PC-9 (cell line): ENCODE measurements around the gene NELL1. TPM values are rescaled to one million over a fixed set of nuclear protein-coding genes. Genes with fewer than 3 reads are reported as not detected.

Experiments used
- BruUV-seq: library from RNA; stranded (reverse); fragments of 400-500 nt; replicated peaks from 2 replicates; lab custom pipeline; 2021; lab: Mats Ljungman, UMichigan
- CTCF ChIA-PET: fragments of 300-600 bp; sonication (Branson Sonifier 250); formaldehyde crosslinking; loops from one replicate; lab custom pipeline; 2022; ENCODE audit warnings: antibody characterized with exemption; lab: Charles Lee
- POLR2A ChIA-PET: fragments of 300-600 bp; sonication (Branson Sonifier 250); formaldehyde crosslinking; loops from one replicate; lab custom pipeline; 2022; ENCODE audit warnings: antibody characterized with exemption; ENCODE audit not compliant: unreplicated experiment; lab: Charles Lee
- DNase-seq, 2 experiments: peaks; one replicate each; pipeline versions ENCODE4 v3.0.0 to v3.0.0-alpha.2; 2015 to 2022; ENCODE audit warnings: mixed read lengths in 1 of 2
- H2AFZ ChIP-seq: fragments of 200-600 bp; sonication (generic); 2 replicates; pipeline ENCODE4 v1.8.1; 2017; ENCODE audit warnings: antibody characterized with exemption
- H3F3A ChIP-seq: fragments of 200-600 bp; sonication (generic); 2 replicates; pipeline ENCODE4 v1.8.1; 2017; ENCODE audit warnings: antibody characterized with exemption, mild to moderate bottlenecking, low read depth; ENCODE audit not compliant: insufficient read depth
- H3K27ac ChIP-seq: fragments of 200-600 bp; sonication (generic); 2 replicates; pipeline ENCODE4 v1.6.1; 2016; ENCODE audit warnings: mixed run types
- H3K27me3 ChIP-seq: fragments of 200-600 bp; sonication (generic); 2 replicates; pipeline ENCODE4 v1.6.1; 2016; ENCODE audit warnings: low read depth, mixed run types; ENCODE audit not compliant: insufficient read depth
- H3K36me3 ChIP-seq: fragments of 200-600 bp; sonication (generic); 2 replicates; pipeline ENCODE4 v1.6.1; 2016; ENCODE audit warnings: low read depth, mixed run types
- H3K4me1 ChIP-seq: fragments of 200-600 bp; sonication (generic); replicated peaks from 2 replicates; pipeline ENCODE4 v1.6.1; 2016; ENCODE audit warnings: mixed run types; ENCODE audit not compliant: insufficient read depth
- H3K4me2 ChIP-seq: fragments of 200-600 bp; sonication (generic); 2 replicates; pipeline ENCODE4 v1.6.1; 2017; ENCODE audit warnings: mixed run types
- H3K4me3 ChIP-seq: fragments of 200-600 bp; sonication (generic); 2 replicates; pipeline ENCODE4 v1.6.1; 2016; ENCODE audit warnings: mixed run types
- H3K79me2 ChIP-seq: fragments of 200-600 bp; sonication (generic); 2 replicates; pipeline ENCODE4 v1.6.1; 2017; ENCODE audit warnings: low read depth, mixed run types
- H3K9me2 ChIP-seq: fragments of 200-600 bp; sonication (generic); 2 replicates; pipeline ENCODE4 v1.8.1; 2017; ENCODE audit warnings: mild to moderate bottlenecking; ENCODE audit not compliant: insufficient read depth
- H3K9me3 ChIP-seq: fragments of 200-600 bp; sonication (generic); 2 replicates; pipeline ENCODE4 v1.8.1; 2016; ENCODE audit warnings: low read depth; ENCODE audit not compliant: insufficient read depth
- H4K20me1 ChIP-seq: fragments of 200-600 bp; sonication (generic); 2 replicates; pipeline ENCODE4 v1.8.1; 2017; ENCODE audit not compliant: insufficient read depth
- CTCF ChIP-seq: fragments of 200-600 bp; sonication (generic); conservative IDR thresholded peaks from 2 replicates; pipeline ENCODE4 v1.6.1; 2017; ENCODE audit warnings: mixed run types, antibody characterized with exemption, mild to moderate bottlenecking, moderate library complexity
- EZH2 ChIP-seq: fragments of 200-600 bp; sonication (generic); IDR thresholded peaks from 2 replicates; pipeline ENCODE4 v1.8.0; 2017; ENCODE audit warnings: antibody characterized with exemption, low read depth
- intact Hi-C: fragments of 100-400 bp; cut with micrococcal nuclease; formaldehyde crosslinking; loops from one replicate; pipeline ENCODE4 v1.10.0; 2022; ENCODE audit not compliant: unreplicated experiment
- total RNA-seq: library from RNA; stranded (reverse); gene quantifications from 2 replicates; pipeline ENCODE4 v1.2.3, GENCODE V29; 2021

Gene NELL1
- total RNA-seq, 1 experiment from 2014 or later: not detected

GRCh38 chr11:20712912-20713311, 43.5 kb downstream of the NELL1 start:
- intact Hi-C loops: no loop called here
- Histone ChIP-seq H3K9me2 (no peaks in the 10 kb centered on the region), H3K9me3 (no peaks in the 10 kb centered on the region), H3F3A (no peaks in the 10 kb centered on the region), H3K4me3 (no peak overlapping the region), H2AFZ (no peak overlapping the region), H3K27me3 (no peaks in the 10 kb centered on the region), H4K20me1 (no peaks in the 10 kb centered on the region), H3K36me3 (no peaks in the 10 kb centered on the region), H3K4me2 (no peak overlapping the region), H3K27ac (no peak overlapping the region), H3K4me1 (no peaks in the 10 kb centered on the region), H3K79me2 (no peaks in the 10 kb centered on the region)
- ChIA-PET CTCF (no interaction called here), POLR2A (no interaction called here)
- no peak for DNase-seq
- TF ChIP-seq CTCF (no peak), EZH2 (no peak)
- no TSS peak for BruUV-seq

DNA sequence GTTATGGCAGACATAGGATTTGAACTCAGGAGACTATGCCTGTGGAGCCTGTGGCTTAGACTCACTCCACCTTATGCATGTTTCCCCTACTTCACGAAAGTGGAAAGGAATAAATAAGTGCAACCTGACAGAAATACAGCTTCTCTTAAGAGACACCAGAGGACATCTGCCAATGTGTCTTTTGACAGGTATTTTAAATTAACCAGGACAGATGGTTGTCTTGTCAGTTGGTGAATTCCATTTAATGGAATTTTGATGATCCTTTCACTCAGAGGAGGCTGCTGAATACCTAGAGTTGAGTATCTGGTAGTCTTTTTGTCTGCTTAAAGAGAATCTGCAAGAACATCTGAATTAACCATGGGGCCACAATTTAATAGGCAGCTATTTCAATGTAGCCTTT, 46.1 kb downstream of the NELL1 start:
- H4K20me1 ChIP-seq: no peaks in the 10 kb centered on the region

DNA sequence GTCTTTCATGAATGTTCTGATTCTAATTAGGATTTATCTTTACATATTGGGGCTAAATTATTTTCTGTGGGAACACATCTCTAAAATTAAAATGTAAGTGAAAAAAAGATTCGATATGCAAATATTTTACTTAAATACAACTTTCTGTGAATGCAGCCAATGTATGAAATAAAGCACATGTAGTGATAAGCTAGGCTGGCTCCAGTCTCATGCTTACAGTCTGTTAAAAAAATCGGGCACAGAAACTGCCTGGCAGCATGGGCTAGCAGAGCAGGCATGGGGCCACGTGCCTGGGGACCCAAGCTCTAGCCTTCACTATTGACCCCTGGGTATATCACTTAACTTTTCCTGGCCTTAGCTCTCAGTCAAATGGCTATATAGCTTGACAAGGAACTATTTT, 46.5 kb downstream of the NELL1 start:
- H2AFZ ChIP-seq: no peak overlapping the region
- intact Hi-C loops: no loop called here
- ChIA-PET CTCF (no interaction called here), POLR2A (no interaction called here)
- no peaks in the 10 kb centered on the region for H3K4me1 ChIP-seq
- no peaks in the 10 kb centered on the region for H3K9me3 ChIP-seq
- no peaks in the 10 kb centered on the region for H3K79me2 ChIP-seq
- no peaks in the 10 kb centered on the region for H3F3A ChIP-seq
- DNase-seq: no peak
- no peak overlapping the region for H3K4me2 ChIP-seq
- H3K9me2 ChIP-seq: no peaks in the 10 kb centered on the region
- H4K20me1 ChIP-seq: no peaks in the 10 kb centered on the region
- no peak overlapping the region for H3K27ac ChIP-seq
- BruUV-seq: no TSS peak
- no peaks in the 10 kb centered on the region for H3K27me3 ChIP-seq
- H3K4me3 ChIP-seq: no peak overlapping the region
- TF ChIP-seq CTCF (no peak), EZH2 (no peak)
- H3K36me3 ChIP-seq: no peaks in the 10 kb centered on the region

More for the DNA sequence above, 46.1 kb downstream of the NELL1 start:
- CTCF ChIA-PET: no interaction called here
- Histone ChIP-seq H3K4me1 (no peaks in the 10 kb centered on the region), H3K79me2 (no peaks in the 10 kb centered on the region), H3K27me3 (no peaks in the 10 kb centered on the region), H3K27ac (no peak overlapping the region), H3K9me2 (no peaks in the 10 kb centered on the region), H3F3A (no peaks in the 10 kb centered on the region), H3K9me3 (no peaks in the 10 kb centered on the region), H3K4me2 (no peak overlapping the region), H2AFZ (no peak overlapping the region), H3K36me3 (no peaks in the 10 kb centered on the region), H3K4me3 (no peak overlapping the region)
- POLR2A ChIA-PET: no interaction called here
- intact Hi-C loops: no loop called here
- no peak for DNase-seq
- no TSS peak for BruUV-seq
- TF ChIP-seq CTCF: no peak
- TF ChIP-seq EZH2: no peak
